IMR-90 (cell line): Measurements from ENCODE around the gene SPAM1. TPM values are rescaled to one million over a fixed set of nuclear protein-coding genes. Genes with fewer than 3 reads are reported as not detected.

Experiments
- ATAC-seq: fragments of 200-7000 bp; cut with Tn5 transposase; 2 replicates; pipeline ENCODE4 v1.9.1; 2020; ENCODE audit warnings: low read depth, mild to moderate bottlenecking, moderate library complexity
- BruUV-seq: library from RNA; stranded (reverse); fragments of 400-500 nt; replicated peaks from 2 replicates; lab custom pipeline; 2021; lab: Mats Ljungman, UMichigan
- CTCF ChIA-PET: fragments of 300-600 bp; formaldehyde crosslinking; extraction: SDS; loops from one replicate; lab custom pipeline; 2021; ENCODE audit warnings: antibody characterized with exemption; lab: Yijun Ruan, JAX
- POLR2A ChIA-PET: fragments of 300-600 bp; sonication (Branson Sonifier 250); formaldehyde crosslinking; loops from one replicate; lab custom pipeline; 2022; ENCODE audit warnings: antibody characterized with exemption; ENCODE audit not compliant: unreplicated experiment; lab: Charles Lee
- DNase-seq: peaks from one replicate; pipeline ENCODE4 v3.0.0; 2013
- H2AFZ ChIP-seq: replicated peaks from 2 replicates; pipeline ENCODE3; 2013; ENCODE audit warnings: low read length, mild to moderate bottlenecking; ENCODE audit not compliant: poor library complexity
- H2AK5ac ChIP-seq: 2 replicates; pipeline ENCODE4 v1.6.1; 2013; ENCODE audit warnings: low read depth, low read length, inconsistent platforms
- H2AK9ac ChIP-seq: replicated peaks from 2 replicates; pipeline ENCODE3; 2013; ENCODE audit warnings: mild to moderate bottlenecking, low read depth, low read length, moderate library complexity; ENCODE audit not compliant: poor library complexity
- H2BK120ac ChIP-seq: 2 replicates; pipeline ENCODE4 v1.6.1; 2013; ENCODE audit warnings: low read depth, low read length, inconsistent platforms
- H2BK15ac ChIP-seq: 3 replicates; pipeline ENCODE4 v1.6.1; 2013; ENCODE audit warnings: low read depth, low read length, inconsistent platforms
- H2BK20ac ChIP-seq: 2 replicates; pipeline ENCODE4 v1.6.1; 2013; ENCODE audit warnings: low read depth, mild to moderate bottlenecking, inconsistent platforms, low read length, moderate library complexity
- H2BK5ac ChIP-seq: 2 replicates; pipeline ENCODE4 v1.6.1; 2013; ENCODE audit warnings: mild to moderate bottlenecking, low read depth, low read length, inconsistent platforms; ENCODE audit not compliant: poor library complexity, severe bottlenecking
- H3K14ac ChIP-seq: replicated peaks from 2 replicates; pipeline ENCODE4 v1.6.1; 2013; ENCODE audit warnings: low read depth, low read length, inconsistent platforms
- H3K18ac ChIP-seq: 2 replicates; pipeline ENCODE4 v1.6.1; 2013; ENCODE audit warnings: low read depth, low read length, control low read depth
- H3K23ac ChIP-seq: 2 replicates; pipeline ENCODE4 v1.6.1; 2013; ENCODE audit warnings: low read depth, low read length, inconsistent platforms
- H3K27ac ChIP-seq: 2 replicates; pipeline ENCODE4 v1.5.1; 2013; ENCODE audit warnings: mild to moderate bottlenecking, control low read depth, low read length; ENCODE audit not compliant: insufficient read depth
- H3K27me3 ChIP-seq: 2 replicates; pipeline ENCODE4 v1.6.1; 2013; ENCODE audit warnings: low read length; ENCODE audit not compliant: control insufficient read depth, insufficient read depth
- H3K36me3 ChIP-seq: 2 replicates; pipeline ENCODE4 v1.6.1; 2013; ENCODE audit warnings: low read length, mixed read lengths; ENCODE audit not compliant: control insufficient read depth, insufficient read depth
- H3K4ac ChIP-seq: 2 replicates; pipeline ENCODE4 v1.6.1; 2013; ENCODE audit warnings: low read depth, low read length, inconsistent platforms
- H3K4me1 ChIP-seq: 2 replicates; pipeline ENCODE4 v1.6.1; 2013; ENCODE audit warnings: low read length, mixed read lengths; ENCODE audit not compliant: control insufficient read depth, insufficient read depth
- H3K4me2 ChIP-seq: 2 replicates; pipeline ENCODE4 v1.6.1; 2013; ENCODE audit warnings: low read depth, mild to moderate bottlenecking, control low read depth, low read length, moderate library complexity
- H3K4me3 ChIP-seq: 2 replicates; pipeline ENCODE4 v1.5.1; 2013; ENCODE audit warnings: low read depth, mild to moderate bottlenecking, control low read depth, low read length, moderate library complexity; ENCODE audit not compliant: insufficient read depth
- H3K56ac ChIP-seq: 2 replicates; pipeline ENCODE4 v1.6.1; 2013; ENCODE audit warnings: low read length, inconsistent platforms; ENCODE audit not compliant: insufficient read depth; ENCODE audit errors: extremely low read depth
- H3K79me1 ChIP-seq, 2 experiments: 2 replicates each; pipeline ENCODE4 v1.6.1; 2013; ENCODE audit warnings: low read length in 2 of 2, inconsistent platforms in 1 of 2, low read depth in 1 of 2
- H3K9ac ChIP-seq: 2 replicates; pipeline ENCODE4 v1.6.1; 2013; ENCODE audit warnings: low read depth, low read length, control low read depth
- H3K9me1 ChIP-seq: 2 replicates; pipeline ENCODE4 v1.6.1; 2013; ENCODE audit warnings: low read length, inconsistent platforms; ENCODE audit not compliant: insufficient read depth
- H3K9me3 ChIP-seq: 2 replicates; pipeline ENCODE4 v1.6.1; 2013; ENCODE audit warnings: low read length; ENCODE audit not compliant: control insufficient read depth, insufficient read depth
- H4K20me1 ChIP-seq: 2 replicates; pipeline ENCODE4 v1.6.1; 2013; ENCODE audit warnings: low read length, inconsistent platforms; ENCODE audit not compliant: insufficient read depth
- H4K5ac ChIP-seq: 2 replicates; pipeline ENCODE4 v1.6.1; 2013; ENCODE audit warnings: mild to moderate bottlenecking, low read depth, low read length, control low read depth
- H4K8ac ChIP-seq, 2 experiments: 2 replicates each; pipeline ENCODE4 v1.6.1; 2013; ENCODE audit warnings: low read depth in 2 of 2, low read length in 2 of 2, control low read depth in 1 of 2, inconsistent platforms in 1 of 2
- H4K91ac ChIP-seq: 2 replicates; pipeline ENCODE4 v1.6.1; 2013; ENCODE audit warnings: low read depth, low read length, inconsistent platforms; ENCODE audit not compliant: insufficient read depth
- POLR2A ChIP-seq: IDR thresholded peaks from 2 replicates; pipeline ENCODE4 v1.6.1; 2012; ENCODE audit warnings: mild to moderate bottlenecking, low read depth, low read length
- RFX5 ChIP-seq: IDR thresholded peaks from 2 replicates; pipeline ENCODE4 v1.8.0; 2012; ENCODE audit warnings: low read depth, mild to moderate bottlenecking, low read length, moderate library complexity
- dilution Hi-C: fragments of 300-500 bp; cut with HindIII; formaldehyde crosslinking; loops from one replicate; pipeline ENCODE4 v1.14.3; 2018; ENCODE audit warnings: low sequenced_read_pairs; ENCODE audit not compliant: unreplicated experiment
- in situ Hi-C: fragments of 300-500 bp; cut with MboI; formaldehyde crosslinking; loops from 3 replicates; pipeline ENCODE4 v1.14.3; 2019; ENCODE audit warnings: low sequenced_read_pairs, inconsistent platforms, mixed read lengths
- intact Hi-C: fragments of 100-400 bp; cut with micrococcal nuclease; formaldehyde crosslinking; loops from 2 replicates; pipeline ENCODE4 v1.10.0; 2022
- polyA plus RNA-seq, 3 experiments: library from polyadenylated mRNA; depleted of rRNA; stranded (reverse); fragments of >200 nt; gene quantifications; 2 replicates each; pipeline ENCODE4 v1.2.3, GENCODE V29; 2012; ENCODE audit warnings: low replicate concordance in 1 of 3
- total RNA-seq: library from RNA; depleted of rRNA; stranded (reverse); fragments of >200 nt; gene quantifications from 2 replicates; pipeline ENCODE4 v1.2.3, GENCODE V29; 2012

SPAM1 gene
- total and polyA plus RNA-seq, 2 of the 4 experiments (the other 2 are of a cell fraction): not detected

GRCh38 chr7:123977081-123977480 is 52.0 kb downstream of the SPAM1 start:
- BruUV-seq: no TSS peak
- Histone ChIP-seq H2BK20ac (no peak overlapping the region), H2AFZ (no peak overlapping the region), H3K79me1 (no peaks in the 10 kb centered on the region), H3K18ac (no peak overlapping the region), H2AK5ac (no peak overlapping the region), H3K56ac (no peak overlapping the region), H3K27me3 (no peaks in the 10 kb centered on the region), H2BK15ac (no peak overlapping the region), H3K27ac (no peak overlapping the region), H3K36me3 (no peaks in the 10 kb centered on the region), H3K9me3 (no peaks in the 10 kb centered on the region), H4K91ac (no peak overlapping the region), H3K9me1 (no peaks in the 10 kb centered on the region), H4K20me1 (no peaks in the 10 kb centered on the region), H3K4ac (no peak overlapping the region), H2BK120ac (no peak overlapping the region), H3K4me3 (no peak overlapping the region), H4K8ac (no peak overlapping the region), H3K4me1 (no peaks in the 10 kb centered on the region), H2BK5ac (no peak overlapping the region), H2AK9ac (no peak overlapping the region), H3K9ac (no peak overlapping the region), H3K14ac (no peak overlapping the region), H3K23ac (no peak overlapping the region), H3K4me2 (no peak overlapping the region), H4K5ac (no peak overlapping the region)
- TF ChIP-seq POLR2A (no peak), RFX5 (no peak)
- ATAC-seq (no peak), DNase-seq (no peak)
- intact Hi-C loops: loop anchor here (10.0 kb wide), 1 partner anchor 818 kb away; no protein-coding TSS in a partner anchor
- in situ Hi-C loops: no loop called here
- dilution Hi-C loops: no loop called here
- ChIA-PET CTCF (interaction anchor here (0.5 to 0.9 kb wide), 3 partner anchors 9 to 124 kb away, joined by 3 to 6 read pairs (median 3); no protein-coding TSS in a partner anchor), POLR2A (no interaction called here)
